Thyroid gland (tissue), 4 donors: Measurements from ENCODE around the gene GFOD1.

Experiments
- CTCF ChIP-seq, 6 experiments: fragments of 200-600 bp in 3 of 6; fragments of 450-650 bp in 3 of 6; sonication (generic) in 3 of 6; IDR thresholded peaks; one replicate each; pipeline ENCODE4 v1.5.1; 2016 to 2019; ENCODE audit warnings: antibody characterized with exemption in 6 of 6, mild to moderate bottlenecking in 2 of 6, inconsistent platforms in 1 of 6, moderate library complexity in 1 of 6
- POLR2A ChIP-seq, 2 donors: fragments of 450-650 bp; IDR thresholded peaks; one replicate each; pipeline ENCODE4 v1.6.1; 2017; ENCODE audit warnings: antibody characterized with exemption in 2 of 2, mild to moderate bottlenecking in 2 of 2, moderate library complexity in 1 of 2

GRCh38 chr6:13484827-13485226, 2.6 kb downstream of the GFOD1 start:
- TF ChIP-seq CTCF (IDR thresholded peaks at IDR 0.05) (no peak), POLR2A (IDR thresholded peaks at IDR 0.05) (no peak)
